SK-N-MC (cell line): Measurements from ENCODE around the gene KRT9.

ENCODE experiments used
- EZH2 ChIP-seq: fragments of 200-600 bp; sonication (generic); IDR thresholded peaks from one replicate; pipeline ENCODE4 v1.6.1; 2017; ENCODE audit warnings: antibody characterized with exemption
- FOXP2 ChIP-seq: optimal IDR thresholded peaks from 2 replicates; pipeline ENCODE3; 2011; ENCODE audit warnings: mild to moderate bottlenecking, moderate library complexity; ENCODE audit not compliant: insufficient read depth; ENCODE audit errors: extremely low read length, control extremely low read depth
- POLR2AphosphoS5 ChIP-seq: IDR thresholded peaks from 2 replicates; pipeline ENCODE4 v1.6.1; 2012; ENCODE audit warnings: mild to moderate bottlenecking, low read depth, low read length, borderline replicate concordance

DNA sequence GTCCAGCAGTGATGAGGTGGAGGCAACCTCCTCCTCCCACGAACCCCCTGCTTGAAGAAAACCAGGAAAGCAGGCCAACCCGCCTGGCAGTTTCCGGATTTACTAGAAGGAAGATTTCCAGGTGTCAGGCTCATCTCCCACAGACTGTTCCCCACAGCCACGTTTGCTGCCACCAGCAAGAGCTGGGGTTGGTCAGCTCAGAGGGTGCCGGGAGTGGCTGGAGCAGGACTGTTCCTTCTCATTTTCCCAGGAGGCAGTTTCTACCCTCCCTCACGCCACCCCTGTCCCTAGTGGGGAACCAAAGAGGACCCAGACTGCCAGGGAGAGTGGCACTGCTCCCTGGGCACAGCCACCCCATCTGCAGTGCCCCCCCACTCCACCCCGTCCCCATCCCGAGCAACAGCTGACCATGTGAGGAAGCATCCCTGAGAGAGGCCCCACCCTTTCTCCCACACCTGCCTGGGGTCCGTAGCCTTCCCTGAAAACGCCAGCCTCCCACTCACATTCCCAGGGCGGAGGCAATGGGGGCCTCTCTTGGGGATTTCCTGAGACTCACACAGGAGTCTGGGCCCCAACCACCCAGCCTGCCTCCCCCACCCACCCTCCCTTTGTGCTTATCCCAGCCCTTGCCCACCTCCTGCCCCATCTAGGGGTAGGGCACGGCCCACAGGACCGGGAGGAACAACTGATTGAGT is 46.6 kb upstream of the KRT9 start:
- no peak for TF ChIP-seq POLR2AphosphoS5
- no peak for TF ChIP-seq EZH2
- no peak for TF ChIP-seq FOXP2
